NCI-H1436 (cell line): ENCODE results near the gene ABTB2.

Source experiments
- DNase-seq: peaks from one replicate; lab custom pipeline; 2025; lab: John Stamatoyannopoulos, UW

Gene ABTB2

DNA sequence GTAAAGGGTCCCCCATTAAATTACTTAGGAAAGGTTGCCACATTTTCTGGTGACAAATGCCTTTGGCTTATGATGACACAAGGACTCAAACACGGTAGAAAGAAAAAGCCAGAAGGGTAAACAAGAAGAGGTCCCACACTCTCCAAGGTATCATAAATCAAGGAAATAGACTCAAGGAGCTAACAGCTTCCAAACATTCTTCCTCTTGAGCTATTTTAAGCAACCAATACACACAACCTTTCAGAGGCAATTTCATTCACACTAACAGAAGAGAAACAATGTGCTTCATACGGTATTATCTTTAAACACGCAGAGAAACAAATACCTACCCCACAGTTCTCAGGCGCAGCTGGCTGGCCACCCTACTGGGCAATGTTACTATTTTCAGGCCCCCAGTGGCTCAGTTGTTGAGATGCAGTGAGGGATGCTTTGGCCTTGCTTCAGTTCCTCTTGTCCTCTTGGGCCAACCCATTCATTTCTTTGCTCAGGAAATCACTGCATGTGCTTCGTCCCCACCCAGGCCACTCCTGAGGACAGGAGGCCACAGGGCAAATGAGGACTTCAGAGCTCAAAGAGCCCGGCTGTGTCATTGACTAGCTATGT, 15.8 kb downstream of the ABTB2 start:
- no peak for DNase-seq

DNA sequence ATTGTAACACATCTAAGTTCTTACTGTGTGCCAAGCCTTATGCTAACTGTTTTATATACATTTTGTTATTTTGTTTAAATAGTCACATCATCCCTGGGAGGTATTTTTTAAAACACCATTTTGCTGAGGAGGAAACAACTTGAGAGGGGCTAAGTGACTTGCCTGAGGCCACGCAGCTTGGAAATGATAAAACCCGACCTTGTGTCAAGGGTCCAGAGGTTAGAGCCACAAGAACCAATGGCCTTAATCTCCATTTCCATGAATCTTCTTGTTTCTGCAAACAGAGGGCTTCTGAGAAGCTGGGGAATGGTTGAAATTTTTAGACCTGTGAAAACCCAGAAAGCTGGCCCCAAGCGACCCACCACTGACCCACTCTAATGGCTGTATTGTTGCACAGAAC, 16.7 kb downstream of the ABTB2 start:
- no peak for DNase-seq

DNA sequence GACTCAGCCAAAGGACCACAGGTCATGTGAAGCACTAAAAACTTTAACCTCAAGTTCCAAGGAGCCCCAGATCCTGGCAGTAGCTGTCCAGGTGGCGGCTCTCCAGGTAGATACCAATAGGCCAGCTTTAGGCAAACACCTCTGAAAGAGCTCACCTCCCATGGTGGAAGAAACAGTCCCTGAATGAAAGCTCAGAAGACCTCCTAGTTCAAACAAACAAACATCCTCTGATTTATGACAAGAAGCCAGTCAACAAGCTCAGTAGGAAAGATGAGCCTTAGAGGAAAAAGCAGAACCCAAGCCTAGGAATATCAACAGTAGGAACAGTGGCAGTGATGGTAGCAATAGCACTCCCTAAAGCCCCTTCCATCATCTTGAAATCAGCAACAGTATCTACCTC, 17.2 kb downstream of the ABTB2 start:
- DNase-seq = no peak

DNA sequence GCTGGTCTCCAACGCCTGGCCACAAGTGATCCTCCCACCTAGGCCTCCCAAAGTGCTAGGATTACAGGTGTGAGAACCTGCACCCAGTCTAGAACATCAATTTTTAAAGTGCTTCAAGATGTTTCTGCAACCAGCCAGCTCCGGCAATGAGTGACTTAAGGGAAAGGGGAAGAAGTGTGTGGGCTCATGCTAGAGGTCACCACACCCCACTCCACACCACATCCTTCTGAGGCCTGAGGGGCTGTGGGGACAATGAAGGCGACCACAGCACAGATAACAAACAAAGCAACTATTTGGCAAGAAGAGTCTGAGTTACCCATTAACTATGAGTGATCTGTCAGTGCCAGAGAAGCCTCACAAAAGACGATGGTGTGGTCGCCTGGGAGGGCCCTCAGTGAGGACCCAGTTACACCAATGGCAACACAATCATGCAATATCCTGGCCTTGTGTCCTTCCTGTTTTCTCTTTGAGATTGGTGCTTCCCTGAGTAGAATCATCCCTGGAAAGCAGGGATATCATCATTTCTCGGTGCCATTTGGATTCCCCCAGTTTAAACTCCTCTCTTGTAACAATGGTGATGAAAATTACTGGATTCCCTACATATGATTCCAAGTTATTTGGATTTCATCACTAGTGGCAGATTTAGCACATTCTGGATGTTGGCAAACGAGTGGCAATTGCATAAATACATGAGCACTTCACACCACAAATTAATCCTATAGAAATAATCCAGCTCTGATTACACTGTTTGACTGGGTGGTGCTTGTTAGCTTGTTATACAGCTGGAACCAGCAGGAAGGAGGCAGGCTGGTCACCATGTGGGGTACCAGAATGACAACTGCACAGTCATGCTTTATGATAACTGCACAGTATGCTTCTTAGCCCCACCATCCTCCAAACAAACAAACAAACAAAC, 18.4 kb downstream of the ABTB2 start:
- no peak for DNase-seq

DNA sequence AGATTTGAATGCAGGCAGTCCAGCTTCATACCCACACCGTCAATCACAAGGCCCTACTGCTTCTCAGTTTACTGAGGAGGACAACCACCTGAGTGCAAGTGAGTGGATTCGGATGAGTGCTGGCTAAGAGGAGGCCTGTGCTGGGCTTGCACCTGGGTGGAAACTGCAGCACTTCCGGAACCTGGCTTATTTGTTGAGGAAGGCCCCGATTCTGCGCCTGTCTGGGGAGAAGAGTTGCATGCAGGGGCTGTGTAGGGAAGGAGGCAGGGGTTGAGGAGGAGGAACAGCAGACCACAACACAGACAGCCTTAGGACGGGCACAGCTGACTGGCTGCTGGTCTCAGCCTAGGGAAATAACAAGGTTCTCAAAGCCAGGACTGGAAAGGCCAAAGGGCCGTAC, 20.8 kb downstream of the ABTB2 start:
- DNase-seq = no peak

DNA sequence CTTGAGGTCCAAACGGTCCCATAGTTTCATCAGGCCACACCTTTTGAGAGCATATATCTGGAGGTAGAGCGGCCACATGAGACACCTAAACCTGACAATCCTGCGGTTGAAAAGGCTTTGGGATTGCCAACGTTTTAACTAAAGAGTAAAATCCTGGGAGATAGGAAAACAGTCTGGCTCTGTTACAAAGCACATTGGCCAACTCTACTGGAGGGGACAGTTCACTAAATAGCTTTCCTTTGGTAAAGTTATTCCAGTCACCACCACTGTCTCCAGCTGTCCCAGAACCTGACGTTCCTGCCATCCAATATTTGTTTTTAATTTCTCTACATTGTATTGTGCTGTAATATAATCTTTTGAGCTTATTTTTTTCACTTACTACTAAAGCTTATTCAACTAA, 22.0 kb downstream of the ABTB2 start:
- DNase-seq = no peak

DNA sequence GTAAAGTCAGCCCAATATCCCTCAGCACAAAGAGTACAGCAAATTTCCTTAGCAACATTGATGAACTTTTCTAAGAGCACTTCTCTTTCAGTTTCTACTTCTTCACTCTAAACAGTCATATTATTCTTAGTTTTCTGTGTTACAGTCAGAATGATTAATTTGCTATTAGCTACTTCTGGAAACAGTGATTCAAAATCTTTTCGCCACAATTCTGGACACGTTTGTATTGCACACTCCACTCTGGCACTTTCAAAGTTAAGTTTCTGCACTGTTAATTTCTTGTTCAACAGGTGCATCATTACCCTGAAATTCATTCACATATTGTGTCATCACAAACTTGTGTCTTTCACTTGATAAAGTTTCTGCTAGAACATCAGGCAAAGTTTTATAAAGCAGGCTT, 22.5 kb downstream of the ABTB2 start:
- no peak for DNase-seq

DNA sequence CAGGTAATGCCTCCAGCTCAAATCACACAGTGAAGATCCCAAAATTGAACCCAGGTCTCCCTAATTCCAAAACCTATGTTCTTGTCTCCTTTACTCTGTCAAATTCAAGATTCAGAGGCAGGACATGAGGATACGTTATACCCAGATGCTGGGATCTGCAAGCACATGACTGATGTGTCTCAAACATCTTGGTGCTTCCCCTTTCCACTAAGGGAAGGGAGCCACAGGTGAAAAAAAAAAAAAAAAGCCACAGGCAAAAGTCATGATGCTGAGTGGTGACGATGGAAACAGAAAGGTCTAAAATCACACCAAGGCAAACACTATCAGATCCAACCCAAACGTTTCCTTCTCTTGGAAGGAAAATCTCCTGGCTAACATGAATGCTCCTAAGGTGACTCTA, 24.0 kb downstream of the ABTB2 start:
- DNase-seq = no peak

DNA sequence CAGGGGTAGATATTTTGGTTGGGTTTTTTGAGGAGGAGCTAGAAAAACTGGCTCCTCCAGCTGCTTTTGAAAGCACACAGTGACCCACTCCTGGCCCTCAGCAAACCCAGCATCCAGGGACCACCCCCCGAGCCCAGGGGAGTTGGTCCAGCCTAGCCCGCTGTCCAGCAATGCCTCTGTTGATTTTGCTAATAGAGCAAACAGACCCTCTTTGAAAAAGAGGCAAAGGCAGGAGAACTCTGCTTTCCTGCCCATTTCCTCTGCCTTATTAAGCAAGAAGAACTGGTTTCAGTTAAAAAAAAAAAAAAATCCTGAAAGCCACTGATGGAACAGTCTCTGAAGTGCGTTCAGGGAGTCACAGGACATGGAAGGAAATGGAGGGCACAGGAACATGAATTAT, 25.3 kb downstream of the ABTB2 start:
- no peak for DNase-seq

DNA sequence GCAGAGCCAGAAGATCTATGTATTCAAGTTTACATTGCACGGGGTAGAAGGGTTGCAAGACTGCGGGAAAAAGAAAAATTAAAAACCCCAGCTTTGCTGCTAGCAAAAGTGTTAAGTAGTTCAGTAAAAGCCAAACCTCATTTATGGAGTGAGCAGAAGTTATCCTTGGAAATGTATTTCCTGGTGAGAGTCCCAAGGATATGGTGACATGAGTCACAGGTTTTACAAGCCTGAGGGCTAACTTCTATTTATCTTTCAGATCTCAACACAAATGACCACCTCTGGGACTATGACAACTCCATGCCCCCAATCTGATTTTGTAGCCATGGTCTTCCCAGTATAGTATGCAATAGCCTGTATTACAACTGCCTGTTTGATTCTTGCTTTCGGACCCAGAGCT, 26.1 kb downstream of the ABTB2 start:
- DNase-seq = no peak

DNA sequence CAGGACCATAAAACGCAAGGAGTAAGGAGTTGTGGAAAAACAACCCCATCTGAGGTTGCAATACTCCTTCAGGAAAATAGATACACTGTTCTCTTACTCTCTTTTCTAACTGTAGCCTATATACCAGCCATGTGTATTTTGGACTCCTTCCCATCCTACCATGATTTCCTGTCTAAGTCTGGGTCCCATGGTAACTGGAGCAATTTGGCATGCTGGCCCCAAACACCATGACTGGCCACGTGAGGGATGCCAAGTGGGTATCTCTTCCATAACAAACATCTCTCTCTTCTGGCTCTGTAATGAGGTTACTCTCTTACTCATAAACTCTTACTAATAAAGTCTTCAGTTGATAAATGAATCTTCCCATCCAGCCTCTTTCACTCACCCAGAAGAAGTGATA, 26.5 kb downstream of the ABTB2 start:
- peak; percentile 26 for DNase-seq

DNA sequence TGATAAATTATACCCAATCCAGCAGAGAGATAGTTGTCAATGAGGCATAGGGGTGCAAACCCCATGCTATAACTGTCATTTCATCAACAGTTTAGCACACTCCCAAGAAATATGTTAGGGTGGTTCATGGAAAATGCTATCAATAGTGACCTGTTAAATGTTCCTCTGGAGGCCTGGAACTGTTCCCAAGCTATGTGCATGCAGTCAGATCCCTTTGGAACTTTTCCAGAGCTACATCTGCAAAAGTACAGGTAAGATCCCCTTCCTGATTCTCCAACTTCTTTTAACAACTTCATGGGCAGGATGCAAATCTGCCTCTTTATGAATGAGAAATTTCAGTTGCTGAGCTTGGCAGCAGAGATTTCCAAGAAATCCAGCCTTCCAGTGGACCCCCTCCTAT, 27.2 kb downstream of the ABTB2 start:
- no peak for DNase-seq

DNA sequence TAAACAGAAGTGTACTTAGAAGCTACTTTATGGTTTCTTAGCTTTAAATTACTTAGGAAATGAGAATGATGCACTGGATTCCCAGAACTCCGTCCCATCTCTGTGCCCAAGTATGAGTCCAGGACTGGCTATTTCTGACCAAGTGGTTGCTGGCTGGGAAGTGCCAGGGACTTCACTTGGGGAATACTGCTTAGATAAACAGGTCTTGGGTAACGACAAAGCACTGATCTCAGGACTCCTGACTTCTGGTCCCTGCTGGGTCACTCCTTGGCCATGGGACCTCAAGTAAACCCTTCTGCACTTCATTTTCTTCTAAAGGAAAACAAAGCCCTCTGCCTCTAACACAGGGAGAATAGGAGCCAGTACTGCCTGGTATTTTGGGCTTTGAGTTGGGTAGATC, 27.9 kb downstream of the ABTB2 start:
- DNase-seq = no peak

DNA sequence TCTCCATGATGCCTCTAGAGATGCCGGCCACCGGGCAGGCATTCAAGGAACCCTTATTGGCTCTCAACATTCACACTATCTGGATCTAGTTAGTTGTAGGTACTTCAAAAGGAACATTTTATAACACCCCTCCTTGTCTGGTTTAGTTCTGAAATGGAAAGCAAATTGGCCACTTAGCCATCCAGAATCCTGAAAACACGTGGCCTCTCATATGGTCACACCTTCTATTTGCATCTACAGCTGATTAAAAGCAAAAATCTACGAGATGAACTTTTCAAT, 29.2 kb downstream of the ABTB2 start:
- no peak for DNase-seq

DNA sequence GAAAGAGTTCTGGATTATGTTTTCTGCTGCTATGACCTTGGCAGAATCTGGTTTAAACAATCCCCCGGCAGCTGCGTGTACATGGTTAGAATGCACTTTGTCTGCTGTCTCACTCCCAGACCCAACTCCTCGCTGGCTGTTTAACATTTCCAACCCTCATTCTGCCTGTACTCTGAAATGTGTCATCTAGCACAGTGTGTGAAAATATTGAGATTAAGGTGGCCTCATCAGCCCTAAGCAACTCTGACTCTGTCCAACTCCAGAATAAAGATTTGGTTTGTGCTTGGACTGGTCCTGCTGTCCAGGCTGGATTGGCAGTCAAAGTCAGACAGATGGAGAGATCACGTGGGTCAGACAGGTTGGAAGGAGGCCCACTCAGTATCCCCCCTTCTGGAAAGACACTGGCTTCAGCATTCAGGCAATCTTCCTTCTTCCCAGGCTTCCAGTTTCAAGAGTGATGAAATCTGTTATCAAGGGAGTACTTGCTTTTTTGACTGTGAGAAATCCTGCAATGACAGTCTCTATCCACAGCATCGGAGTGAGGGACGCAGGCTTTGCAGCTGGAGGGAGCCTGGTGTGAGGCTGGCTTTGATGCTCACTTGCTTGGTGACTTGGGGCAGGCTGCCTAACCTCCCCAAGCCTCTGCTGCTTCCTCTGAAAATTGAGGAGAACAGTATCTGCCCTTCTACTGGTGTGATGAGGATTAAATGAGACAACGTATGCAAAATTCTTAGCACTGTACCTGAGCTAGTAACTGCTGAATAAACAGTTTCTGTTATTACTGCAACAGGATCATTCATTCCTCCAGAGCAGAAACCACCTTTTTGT, 29.8 kb downstream of the ABTB2 start:
- no peak for DNase-seq

DNA sequence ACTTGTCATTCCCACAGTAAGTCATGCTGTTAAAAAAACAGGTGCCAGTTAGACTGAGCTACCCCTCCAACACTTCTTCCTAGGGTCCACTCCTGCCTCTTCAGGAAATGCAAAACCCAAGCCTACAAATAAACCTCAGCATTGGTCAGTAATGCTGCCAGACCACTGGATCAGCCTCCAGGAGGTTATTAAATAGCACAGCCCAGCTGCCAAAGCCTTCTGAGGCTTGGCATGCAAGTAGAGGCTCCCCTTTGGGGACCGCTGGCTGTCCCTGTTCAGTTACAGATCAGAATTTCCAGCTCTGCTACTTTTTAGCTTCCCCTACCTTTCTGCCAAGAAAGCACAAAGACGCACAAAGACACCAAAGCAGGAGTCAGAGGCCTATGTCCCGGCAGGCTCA, 33.3 kb downstream of the ABTB2 start:
- no peak for DNase-seq

DNA sequence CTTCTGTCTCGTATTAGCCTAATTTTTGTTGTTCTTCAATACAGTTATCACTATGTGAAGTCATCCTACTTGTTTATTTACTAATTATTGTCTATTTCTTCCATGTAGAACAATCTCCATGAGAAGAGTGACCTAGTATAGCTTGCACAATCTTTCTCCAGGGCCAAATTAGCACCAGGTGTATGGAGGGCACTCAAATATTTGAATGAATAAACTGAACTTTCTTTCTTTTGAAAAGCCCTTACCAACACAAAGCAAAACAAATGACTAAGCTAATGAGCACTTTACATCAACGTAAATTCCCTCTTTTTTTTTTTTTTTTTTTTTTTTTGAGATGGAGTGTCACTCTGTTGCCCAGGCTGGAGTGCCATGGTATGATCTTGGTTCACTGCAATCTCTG, 34.2 kb downstream of the ABTB2 start:
- no peak for DNase-seq

DNA sequence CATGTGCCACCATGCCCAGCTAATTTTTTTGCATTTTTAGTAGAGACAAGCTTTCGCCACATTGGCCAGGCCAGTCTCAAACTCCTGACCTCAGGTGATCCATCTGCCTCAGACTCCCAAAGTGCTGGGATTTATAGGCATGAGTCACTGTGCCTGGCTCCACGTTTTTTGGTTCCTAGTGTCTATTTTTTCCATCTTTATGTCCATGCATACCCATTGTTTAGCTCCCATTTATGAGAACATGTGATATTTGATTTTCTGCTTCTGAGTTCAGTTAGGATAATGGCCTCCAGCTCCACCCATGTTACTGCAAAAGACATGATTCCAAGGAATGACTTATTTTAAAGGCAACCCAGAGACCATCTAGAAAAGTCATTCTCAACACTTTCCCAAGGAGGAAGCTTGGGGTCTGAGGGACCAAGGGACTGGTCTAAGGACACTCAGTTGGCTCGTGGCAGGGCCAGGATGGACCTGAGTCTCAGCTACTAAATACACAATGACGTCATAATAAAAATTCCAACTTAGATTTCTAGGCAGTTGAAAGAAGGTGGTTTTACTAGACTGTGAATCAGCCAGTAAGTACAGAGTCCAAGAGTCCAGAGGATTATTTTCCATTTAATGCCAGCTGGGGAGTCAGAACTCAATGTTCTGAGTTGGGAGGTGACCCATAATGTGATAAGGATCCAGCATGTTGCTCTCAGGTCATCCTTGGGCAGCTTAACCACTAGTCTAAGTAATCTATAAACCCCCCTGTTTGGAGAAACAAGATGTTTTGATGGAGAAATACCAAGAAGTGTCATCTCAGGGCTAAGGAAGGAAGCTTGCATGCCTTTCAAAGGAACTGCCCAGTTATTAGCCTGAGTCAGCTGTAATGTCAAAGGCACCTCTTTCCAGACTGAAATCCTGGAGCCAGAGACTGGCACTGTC, 39.4 kb downstream of the ABTB2 start:
- DNase-seq = no peak

DNA sequence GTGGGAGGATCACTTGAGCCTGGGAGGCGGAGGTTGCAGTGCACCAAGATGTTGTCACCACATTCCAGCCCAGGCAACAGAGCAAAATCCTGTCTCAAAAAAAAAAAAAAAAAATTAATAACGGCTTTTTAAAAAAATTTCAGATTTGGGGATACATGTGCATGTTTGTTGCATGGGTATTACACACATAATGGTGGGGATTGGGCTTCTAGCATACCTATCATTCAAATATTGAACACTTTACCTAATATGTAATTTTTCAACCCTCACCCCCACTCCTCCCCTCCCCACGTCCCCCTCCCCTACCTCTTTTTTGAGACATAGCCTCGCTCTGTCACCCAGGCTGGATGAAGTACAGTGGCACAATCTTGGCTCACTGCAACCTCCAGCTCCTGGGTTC, 40.1 kb downstream of the ABTB2 start:
- no peak for DNase-seq

DNA sequence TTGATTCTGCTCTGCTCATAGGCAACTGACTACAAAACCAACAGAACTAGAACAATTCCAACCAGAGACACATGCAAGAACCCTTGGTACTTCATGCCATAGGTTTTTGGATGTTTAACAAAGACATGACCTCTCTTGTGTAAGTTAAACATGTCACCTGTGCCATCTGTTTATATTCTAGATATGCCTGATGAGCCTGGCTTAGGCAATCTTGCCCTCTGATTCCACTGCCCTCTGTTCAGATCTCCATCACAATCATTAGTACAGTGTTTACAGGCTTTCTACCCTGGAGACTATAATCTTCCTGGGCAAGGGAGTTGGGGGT, 40.8 kb downstream of the ABTB2 start:
- no peak for DNase-seq

DNA sequence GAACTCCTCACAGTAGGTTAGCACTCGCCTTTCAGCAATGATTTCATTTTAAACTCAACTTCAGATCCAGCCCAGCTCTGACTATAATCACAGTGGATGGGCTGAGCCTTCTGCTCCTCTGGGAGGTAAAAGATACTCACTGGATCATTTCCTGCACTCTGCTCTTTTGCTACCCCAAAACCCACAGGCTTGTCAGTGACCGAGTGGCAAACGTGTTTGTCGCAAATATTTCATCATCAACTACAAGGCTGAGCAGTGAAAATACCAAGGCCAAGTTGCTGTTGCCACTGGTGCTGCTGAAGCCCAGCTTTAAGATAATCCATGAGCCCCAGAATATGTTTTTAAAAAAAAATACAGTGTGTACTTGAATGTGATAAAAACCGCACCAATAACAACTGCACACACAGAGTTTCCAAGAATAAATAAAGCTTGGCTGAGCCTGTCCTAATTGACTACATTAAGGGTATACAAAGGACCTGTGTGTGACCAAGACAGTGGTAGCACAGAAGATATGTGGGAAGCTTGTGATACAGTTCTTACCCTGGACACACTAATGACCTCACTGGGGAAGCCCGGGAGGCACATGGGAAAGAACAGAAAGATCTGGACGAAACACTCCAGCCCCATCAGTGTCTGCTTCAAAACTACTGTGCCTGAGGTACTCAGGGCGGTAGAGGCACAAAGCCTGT, 41.3 kb downstream of the ABTB2 start:
- DNase-seq = no peak

DNA sequence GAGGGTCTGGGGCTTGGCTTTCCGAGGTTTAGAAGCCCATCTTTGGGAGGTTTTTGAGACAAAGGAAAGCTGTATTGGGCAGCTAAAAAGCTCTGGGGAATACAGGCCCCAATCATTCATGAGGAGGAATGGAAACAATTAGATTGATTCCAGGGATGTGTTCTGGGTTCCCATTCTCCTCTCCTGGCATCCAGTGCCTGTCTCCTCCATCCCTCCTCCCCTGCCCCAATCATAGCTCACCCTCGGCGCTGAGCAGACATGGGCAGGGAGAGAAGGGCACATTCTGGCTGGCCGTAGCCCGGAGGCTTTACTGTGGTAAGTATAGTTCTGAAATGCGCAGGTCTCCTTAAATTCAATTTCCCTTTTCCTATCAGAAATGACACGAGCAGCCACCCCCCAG, 42.4 kb downstream of the ABTB2 start:
- no peak for DNase-seq
